ENCODE results near the gene GPC2. TPM values are rescaled to one million over a fixed set of nuclear protein-coding genes. Genes with fewer than 3 reads are reported as not detected.

The GPC2 gene
- total RNA-seq, 1 donor from 2014 or later: 17.0 TPM

DNA sequence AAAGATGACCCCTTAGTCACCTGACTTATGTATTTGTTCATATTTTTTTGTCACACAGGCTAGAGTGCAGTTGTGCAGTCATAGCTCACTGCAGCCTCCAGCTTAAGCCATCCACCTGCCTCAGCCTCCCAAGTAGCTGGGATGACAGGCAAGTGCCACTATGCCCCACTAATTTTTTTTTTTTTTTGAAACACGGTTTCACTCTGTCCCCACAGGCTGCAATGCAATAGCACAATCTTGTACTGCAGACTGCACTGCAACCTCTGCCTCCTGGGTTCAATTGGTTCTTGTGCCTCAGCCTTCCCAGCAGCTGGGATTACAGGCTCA, 48.6 kb downstream of the GPC2 start:
- Histone ChIP-seq H3K36me3 (no peaks in the 10 kb centered on the region), H3K9me3 (ENCODE audit: low read depth) (no peaks in the 10 kb centered on the region), H3K27me3 (peaks cover 33% of the 10 kb centered on the region), H3K27ac (no peak overlapping the region), H3K4me1 (no peaks in the 10 kb centered on the region), H4K20me1 (ENCODE audit: low read depth) (no peaks in the 10 kb centered on the region), H3K4me3 (peak overlapping the region; percentile 68), H3K4me2 (peak overlapping the region; percentile 97), H3K9ac (no peak overlapping the region), H2AFZ (replicated peaks) (no peak overlapping the region), H3F3A (ENCODE audit: low read depth) (peaks cover 39% of the 10 kb centered on the region), H3K79me2 (ENCODE audit: low read depth) (peaks cover 9% of the 10 kb centered on the region)
- H3K27ac Mint-ChIP-seq: no peak overlapping the region
- no peak for DNase-seq (ENCODE audit: low spot score)
- peaks cover 28% of the 10 kb centered on the region for H3K4me1 Mint-ChIP-seq
- no peaks in the 10 kb centered on the region for H3K9me3 Mint-ChIP-seq
- peaks cover 4% of the 10 kb centered on the region for H3K27me3 Mint-ChIP-seq (ENCODE audit: insufficient read depth, low read depth)
- TF ChIP-seq EZH2 (IDR thresholded peaks at IDR 0.05) (no peak), EZH2phosphoT487 (IDR thresholded peaks at IDR 0.05) (no peak)
- TF ChIP-seq, protein P1, sequence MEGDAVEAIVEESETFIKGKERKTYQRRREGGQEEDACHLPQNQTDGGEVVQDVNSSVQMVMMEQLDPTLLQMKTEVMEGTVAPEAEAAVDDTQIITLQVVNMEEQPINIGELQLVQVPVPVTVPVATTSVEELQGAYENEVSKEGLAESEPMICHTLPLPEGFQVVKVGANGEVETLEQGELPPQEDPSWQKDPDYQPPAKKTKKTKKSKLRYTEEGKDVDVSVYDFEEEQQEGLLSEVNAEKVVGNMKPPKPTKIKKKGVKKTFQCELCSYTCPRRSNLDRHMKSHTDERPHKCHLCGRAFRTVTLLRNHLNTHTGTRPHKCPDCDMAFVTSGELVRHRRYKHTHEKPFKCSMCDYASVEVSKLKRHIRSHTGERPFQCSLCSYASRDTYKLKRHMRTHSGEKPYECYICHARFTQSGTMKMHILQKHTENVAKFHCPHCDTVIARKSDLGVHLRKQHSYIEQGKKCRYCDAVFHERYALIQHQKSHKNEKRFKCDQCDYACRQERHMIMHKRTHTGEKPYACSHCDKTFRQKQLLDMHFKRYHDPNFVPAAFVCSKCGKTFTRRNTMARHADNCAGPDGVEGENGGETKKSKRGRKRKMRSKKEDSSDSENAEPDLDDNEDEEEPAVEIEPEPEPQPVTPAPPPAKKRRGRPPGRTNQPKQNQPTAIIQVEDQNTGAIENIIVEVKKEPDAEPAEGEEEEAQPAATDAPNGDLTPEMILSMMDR (IDR thresholded peaks at IDR 0.05): no peak
- peak overlapping the region; percentile 85 for H3K4me3 Mint-ChIP-seq
- H3K36me3 Mint-ChIP-seq: peaks cover 5% of the 10 kb centered on the region

DNA sequence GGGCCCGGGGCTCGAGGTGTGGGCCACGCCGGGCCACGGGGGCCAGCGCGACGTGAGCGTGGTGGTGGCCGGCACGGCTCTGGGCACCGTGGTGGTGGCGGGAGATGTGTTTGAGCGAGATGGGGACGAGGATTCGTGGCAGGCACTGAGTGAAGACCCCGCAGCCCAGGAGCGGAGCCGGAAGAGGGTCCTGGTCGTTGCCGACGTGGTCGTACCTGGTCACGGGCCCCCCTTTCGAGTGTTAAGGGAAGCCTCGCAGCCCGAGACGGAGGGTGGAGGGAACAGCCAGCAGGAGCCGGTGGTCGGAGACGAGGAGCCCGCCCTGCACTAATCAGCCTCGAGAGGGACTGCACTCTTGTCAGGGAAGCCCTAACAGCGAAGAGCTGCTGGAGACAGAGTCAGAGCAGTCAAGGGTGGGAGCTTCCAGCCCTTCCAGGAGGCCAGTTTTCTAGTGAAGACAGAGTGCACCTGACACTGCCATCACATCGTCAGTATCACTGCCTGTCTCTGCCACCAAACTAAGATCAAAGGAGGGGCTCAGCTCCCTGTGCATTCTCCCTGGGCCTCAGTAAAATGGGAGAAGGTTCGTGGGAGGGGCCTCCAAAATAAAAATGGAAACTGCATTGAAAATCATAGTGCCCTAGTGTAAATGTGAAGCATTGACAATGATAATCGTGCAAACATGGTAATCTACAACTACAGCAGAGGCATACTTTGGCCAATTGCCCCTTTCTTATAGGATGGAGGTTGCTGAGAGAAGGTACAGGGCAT, 49.1 kb downstream of the GPC2 start:
- Histone ChIP-seq H3K9me3 (ENCODE audit: low read depth) (no peaks in the 10 kb centered on the region), H3K4me3 (peak overlapping the region; percentile 68), H3K4me1 (no peaks in the 10 kb centered on the region), H3K9ac (peak overlapping the region; percentile 42), H3K36me3 (no peaks in the 10 kb centered on the region), H3K27ac (no peak overlapping the region), H3F3A (ENCODE audit: low read depth) (peaks cover 39% of the 10 kb centered on the region), H3K27me3 (peaks cover 33% of the 10 kb centered on the region), H4K20me1 (ENCODE audit: low read depth) (no peaks in the 10 kb centered on the region), H3K79me2 (ENCODE audit: low read depth) (peaks cover 9% of the 10 kb centered on the region), H2AFZ (replicated peaks) (peak overlapping the region; percentile 74), H3K4me2 (peak overlapping the region; percentile 97)
- H3K27ac Mint-ChIP-seq: no peak overlapping the region
- peaks cover 28% of the 10 kb centered on the region for H3K4me1 Mint-ChIP-seq
- H3K27me3 Mint-ChIP-seq (ENCODE audit: insufficient read depth, low read depth): peaks cover 4% of the 10 kb centered on the region
- TF ChIP-seq EZH2phosphoT487 (IDR thresholded peaks at IDR 0.05) (no peak), EZH2 (IDR thresholded peaks at IDR 0.05) (no peak)
- TF ChIP-seq, protein P1 (IDR thresholded peaks at IDR 0.05): no peak
- DNase-seq (ENCODE audit: low spot score): peak; percentile 66
- peak overlapping the region; percentile 85 for H3K4me3 Mint-ChIP-seq
- H3K9me3 Mint-ChIP-seq: no peaks in the 10 kb centered on the region
- H3K36me3 Mint-ChIP-seq: peaks cover 5% of the 10 kb centered on the region

GRCh38 chr7:100126931-100127865, 50.0 kb downstream of the GPC2 start, which contains the start of gene MBLAC1:
TSS of gene MBLAC1 (plus strand) at chr7:100126967. CDS start at chr7:100127396, 429 bp downstream.
- H3K4me3 ChIP-seq: peak within 1 kb of the TSS; percentile 68
- peaks cover 9% of the 10 kb centered on the region for H3K79me2 ChIP-seq (ENCODE audit: low read depth)
- peaks cover 33% of the 10 kb centered on the region for H3K27me3 ChIP-seq
- Mint-ChIP-seq H3K9me3 (no peaks in the 10 kb centered on the region), H3K27ac (peak within 1 kb of the TSS; percentile 95), H3K4me1 (peaks cover 25% of the 10 kb centered on the region), H3K36me3 (peaks cover 8% of the 10 kb centered on the region), H3K4me3 (peak within 1 kb of the TSS; percentile 99), H3K27me3 (ENCODE audit: insufficient read depth, low read depth) (peaks cover 4% of the 10 kb centered on the region)
- peak; percentile 10 for TF ChIP-seq EZH2 (IDR thresholded peaks at IDR 0.05)
- TF ChIP-seq EZH2phosphoT487 (IDR thresholded peaks at IDR 0.05): no peak
- peak; percentile 94 for DNase-seq (ENCODE audit: low spot score)
- peaks cover 37% of the 10 kb centered on the region for H3F3A ChIP-seq (ENCODE audit: low read depth)
- H4K20me1 ChIP-seq (ENCODE audit: low read depth): no peaks in the 10 kb centered on the region
- H3K36me3 ChIP-seq: no peaks in the 10 kb centered on the region
- H3K9ac ChIP-seq: peak within 1 kb of the TSS; percentile 48
- H3K4me1 ChIP-seq: no peaks in the 10 kb centered on the region
- H3K27ac ChIP-seq: peak within 1 kb of the TSS; percentile 68
- H3K9me3 ChIP-seq (ENCODE audit: low read depth): no peaks in the 10 kb centered on the region
- peak within 1 kb of the TSS; percentile 74 for H2AFZ ChIP-seq (replicated peaks)
- H3K4me2 ChIP-seq: peak within 1 kb of the TSS; percentile 97
